H1 (cell line): ENCODE data around the gene LRIT2. TPM values are rescaled to one million over a fixed set of nuclear protein-coding genes. Genes with fewer than 3 reads are reported as not detected.

Experiments used
- CTCF ChIA-PET: fragments of 300-600 bp; sonication (Branson Sonifier 250); formaldehyde crosslinking; loops from one replicate; lab custom pipeline; 2021; ENCODE audit not compliant: partially characterized antibody; lab: Charles Lee
- POLR2A ChIA-PET: fragments of 300-600 bp; sonication (Branson Sonifier 250); formaldehyde crosslinking; loops from one replicate; lab custom pipeline; 2021; ENCODE audit warnings: inconsistent platforms; ENCODE audit not compliant: partially characterized antibody; lab: Charles Lee
- DNase-seq, 2 experiments: peaks; one replicate each; pipeline versions ENCODE4 v3.0.0 to v3.0.0-alpha.2; 2010 to 2022; ENCODE audit warnings: low spot score in 2 of 2, low read depth in 1 of 2, mixed read lengths in 1 of 2
- FAIRE-seq: peaks from 2 replicates; lab custom pipeline; 2011; peaks lifted over from hg19 to GRCh38; lab: Jason Lieb, UNC
- H2AFZ ChIP-seq: 2 replicates; pipeline ENCODE4 v1.8.1; 2012; ENCODE audit warnings: low read length, inconsistent platforms
- H2AK5ac ChIP-seq: 2 replicates; pipeline ENCODE4 v1.6.1; 2013; ENCODE audit warnings: low read depth, low read length
- H2BK120ac ChIP-seq: replicated peaks from 2 replicates; pipeline ENCODE3; 2013; ENCODE audit warnings: low read depth, low read length, inconsistent platforms
- H2BK12ac ChIP-seq: 2 replicates; pipeline ENCODE4 v1.6.1; 2013; ENCODE audit warnings: low read depth, low read length
- H2BK15ac ChIP-seq: 2 replicates; pipeline ENCODE4 v1.6.1; 2013; ENCODE audit warnings: low read length
- H2BK20ac ChIP-seq: 2 replicates; pipeline ENCODE4 v1.6.1; 2013; ENCODE audit warnings: low read length
- H2BK5ac ChIP-seq: 2 replicates; pipeline ENCODE4 v1.6.1; 2013; ENCODE audit warnings: low read depth, low read length
- H3K14ac ChIP-seq: 2 replicates; pipeline ENCODE4 v1.6.1; 2013; ENCODE audit warnings: inconsistent platforms; ENCODE audit not compliant: insufficient read length
- H3K18ac ChIP-seq: 2 replicates; pipeline ENCODE4 v1.6.1; 2013; ENCODE audit warnings: low read length; ENCODE audit errors: extremely low read depth
- H3K23ac ChIP-seq: 2 replicates; pipeline ENCODE4 v1.6.1; 2013; ENCODE audit warnings: inconsistent platforms; ENCODE audit not compliant: insufficient read length
- H3K23me2 ChIP-seq: 2 replicates; pipeline ENCODE4 v1.6.1; 2013; ENCODE audit warnings: low read depth, low read length
- H3K27ac ChIP-seq: 2 replicates; pipeline ENCODE4 v1.6.1; 2011; ENCODE audit warnings: low read depth, low read length, inconsistent platforms
- H3K27me3 ChIP-seq, 4 experiments: replicated peaks in 1 of 4; 1 replicate in 1 of 4; 2 replicates in 3 of 4; pipeline versions ENCODE4 v1.6.1 to v1.8.1; 2011 to 2013; ENCODE audit warnings: low read length in 3 of 4, mild to moderate bottlenecking in 3 of 4, inconsistent platforms in 2 of 4, mixed read lengths in 2 of 4, moderate library complexity in 1 of 4; ENCODE audit not compliant: control insufficient read depth in 3 of 4, insufficient read depth in 3 of 4; ENCODE audit errors: extremely low read depth in 1 of 4
- H3K36me3 ChIP-seq, 4 experiments: 2 replicates each; pipeline versions ENCODE4 v1.6.1 to v1.8.1; 2011 to 2013; ENCODE audit warnings: mild to moderate bottlenecking in 4 of 4, low read length in 3 of 4, moderate library complexity in 2 of 4, control low read depth in 1 of 4, inconsistent platforms in 1 of 4; ENCODE audit not compliant: insufficient read depth in 4 of 4, control insufficient read depth in 2 of 4
- H3K4ac ChIP-seq: replicated peaks from 2 replicates; pipeline ENCODE3; 2013; ENCODE audit warnings: low read length, low read depth, mixed read lengths, inconsistent platforms; ENCODE audit not compliant: insufficient read length
- H3K4me1 ChIP-seq, 4 experiments: replicated peaks in 1 of 4; 1 replicate in 1 of 4; 2 replicates in 3 of 4; pipeline versions ENCODE4 v1.6.1 to v1.8.1; 2011 to 2013; ENCODE audit warnings: low read length in 3 of 4, inconsistent platforms in 2 of 4, mixed read lengths in 1 of 4; ENCODE audit not compliant: insufficient read depth in 4 of 4, control insufficient read depth in 3 of 4
- H3K4me2 ChIP-seq, 2 experiments: 2 replicates each; pipeline versions ENCODE4 v1.6.1 to v1.8.1; 2011 to 2013; ENCODE audit warnings: low read depth in 2 of 2, low read length in 2 of 2, control low read depth in 1 of 2, inconsistent platforms in 1 of 2, mild to moderate bottlenecking in 1 of 2; ENCODE audit not compliant: insufficient read depth in 1 of 2
- H3K4me3 ChIP-seq, 4 experiments: fragments of 200-600, 300-600 bp in 1 of 4; sonication (generic), shearing (Covaris generic), sonication (Bioruptor Twin) in 1 of 4; 2 replicates each; pipeline versions ENCODE4 v1.5.1 to v1.8.1; 2011 to 2016; ENCODE audit warnings: low read length in 4 of 4, low read depth in 3 of 4, control low read depth in 2 of 4, inconsistent platforms in 2 of 4, mild to moderate bottlenecking in 2 of 4, mixed read lengths in 1 of 4, moderate library complexity in 1 of 4; ENCODE audit not compliant: insufficient read depth in 2 of 4; ENCODE audit errors: extremely low read depth in 1 of 4
- H3K56ac ChIP-seq: replicated peaks from 2 replicates; pipeline ENCODE3; 2013; ENCODE audit warnings: low read depth, mild to moderate bottlenecking, mixed read lengths, low read length, inconsistent platforms; ENCODE audit not compliant: insufficient read length
- H3K79me1 ChIP-seq: 2 replicates; pipeline ENCODE4 v1.6.1; 2013; ENCODE audit warnings: low read depth, low read length, control low read depth
- H3K79me2 ChIP-seq, 2 experiments: 2 replicates each; pipeline versions ENCODE4 v1.6.1 to v1.8.1; 2012 to 2013; ENCODE audit warnings: low read length in 2 of 2, mild to moderate bottlenecking in 2 of 2, inconsistent platforms in 1 of 2; ENCODE audit not compliant: insufficient read depth in 2 of 2, control insufficient read depth in 1 of 2
- H3K9ac ChIP-seq, 4 experiments: replicated peaks in 1 of 4; 1 replicate in 1 of 4; 2 replicates in 3 of 4; pipeline versions ENCODE4 v1.6.1 to v1.8.1; 2011 to 2013; ENCODE audit warnings: low read depth in 3 of 4, low read length in 3 of 4, control low read depth in 2 of 4, mild to moderate bottlenecking in 2 of 4, moderate library complexity in 2 of 4, inconsistent platforms in 1 of 4; ENCODE audit errors: extremely low read depth in 1 of 4
- H3K9me3 ChIP-seq, 2 experiments: 2 replicates each; pipeline versions ENCODE4 v1.6.1 to v1.8.1; 2012 to 2013; ENCODE audit warnings: mild to moderate bottlenecking in 2 of 2, moderate library complexity in 2 of 2, control low read depth in 1 of 2, inconsistent platforms in 1 of 2, low read depth in 1 of 2, low read length in 1 of 2, mixed read lengths in 1 of 2; ENCODE audit not compliant: insufficient read depth in 2 of 2
- H4K20me1 ChIP-seq, 2 experiments: replicated peaks in 1 of 2; 2 replicates each; pipeline versions ENCODE3 to v1.8.1; 2011 to 2013; ENCODE audit warnings: inconsistent platforms in 2 of 2, low read length in 2 of 2, mild to moderate bottlenecking in 1 of 2; ENCODE audit not compliant: insufficient read depth in 2 of 2, control insufficient read depth in 1 of 2
- H4K5ac ChIP-seq: 2 replicates; pipeline ENCODE4 v1.6.1; 2013; ENCODE audit warnings: low read length, low read depth, mixed read lengths, inconsistent platforms; ENCODE audit not compliant: insufficient read length
- H4K8ac ChIP-seq: 2 replicates; pipeline ENCODE4 v1.8.0; 2013; ENCODE audit warnings: mild to moderate bottlenecking, moderate library complexity, low read length, inconsistent platforms; ENCODE audit not compliant: insufficient read depth; ENCODE audit errors: extremely low read depth
- H4K91ac ChIP-seq: replicated peaks from 2 replicates; pipeline ENCODE3; 2013; ENCODE audit warnings: low read length, mixed read lengths, inconsistent platforms; ENCODE audit not compliant: insufficient read length
- BACH1 ChIP-seq: IDR thresholded peaks from 2 replicates; pipeline ENCODE4 v1.6.1; 2012; ENCODE audit warnings: low read length, improper control_type of control experiment
- BCL11A ChIP-seq, 2 experiments: IDR thresholded peaks; one replicate each; pipeline ENCODE4 v1.6.1; 2011; ENCODE audit warnings: low read depth in 2 of 2, low read length in 2 of 2, mild to moderate bottlenecking in 2 of 2
- CBX8 ChIP-seq: fragments of 300-800, 300-1000 bp; sonication (generic); IDR thresholded peaks from 2 replicates; pipeline ENCODE4 v1.7.1; 2016; ENCODE audit warnings: low read depth, low read length, borderline replicate concordance
- EZH2 ChIP-seq: fragments of 200-600 bp; sonication (generic); IDR thresholded peaks from 2 replicates; pipeline ENCODE4 v1.7.1; 2012; ENCODE audit warnings: low read depth, mild to moderate bottlenecking, moderate library complexity, low read length, inconsistent platforms; ENCODE audit not compliant: severe bottlenecking
- GTF2F1 ChIP-seq: IDR thresholded peaks from 2 replicates; pipeline ENCODE4 v1.6.1; 2012; ENCODE audit warnings: low read depth, low read length, improper control_type of control experiment, borderline replicate concordance
- TBP ChIP-seq: IDR thresholded peaks from 2 replicates; pipeline ENCODE4 v1.6.1; 2011; ENCODE audit warnings: low read depth, low read length, improper control_type of control experiment
- TCF12 ChIP-seq: IDR thresholded peaks from 2 replicates; pipeline ENCODE4 v1.6.1; 2011; ENCODE audit warnings: low read depth, mild to moderate bottlenecking, low read length
- WGBS, 2 experiments: shearing (Covaris generic) in 1 of 2; methylation state at CpG; one replicate each; pipeline versions ENCODE4 v1.1.6 to v1.1.7; 2013 to 2015; ENCODE audit warnings: low lambda C conversion rate in 2 of 2, mixed read lengths in 2 of 2, inconsistent platforms in 1 of 2, low coverage in 1 of 2, missing lambda C conversion rate in 1 of 2; ENCODE audit not compliant: insufficient replicate concordance in 2 of 2, insufficient coverage in 1 of 2, insufficient read length in 1 of 2; ENCODE audit errors: extremely low coverage in 1 of 2, missing lambda C conversion rate in 1 of 2; 5-methylcytosine and 5-hydroxymethylcytosine counted together
- polyA plus RNA-seq, 7 experiments: library from polyadenylated mRNA; depleted of rRNA in 3 of 7; stranded (reverse) in 5 of 7; unstranded in 2 of 7; fragments of >200 nt in 5 of 7; fragments of 200-250 nt in 2 of 7; gene quantifications; 1 replicate in 5 of 7; 2 replicates in 1 of 7; 4 replicates in 1 of 7; pipeline versions ENCODE4 v1.2.1 to v1.2.3, GENCODE V29; 2011 to 2013; ENCODE audit warnings: missing spikeins in 2 of 7, mixed read lengths in 2 of 7
- total RNA-seq: library from RNA; stranded (reverse); fragmentation: NEBNext Ultra II Directional; extraction: Animal tissue kit (Norgen Biotek cat#: 25700); gene quantifications from 2 replicates; pipeline ENCODE4 v1.2.1, GENCODE V29; 2021

The LRIT2 gene
- total and polyA plus RNA-seq, 2 of the 8 experiments (the other 6 are each of a cell fraction or from before 2014, with no cell fraction given) = not detected

GRCh38 chr10:84200537-84201243 is 24.7 kb downstream of the LRIT2 start:
- H3K79me1 ChIP-seq = no peaks in the 10 kb centered on the region
- no peak overlapping the region for H3K9ac ChIP-seq
- H3K4ac ChIP-seq = no peak overlapping the region
- 81% methylated on average over 11 of the region's 11 CpGs; no CpG with 5 or more reads in 1 of the 2 experiments for WGBS, 2 experiments
- no peak overlapping the region for H2BK15ac ChIP-seq
- no peaks in the 10 kb centered on the region for H3K23me2 ChIP-seq
- ChIA-PET CTCF (interaction anchor here (0.7 to 10.8 kb wide), 12 partner anchors 8 to 349 kb away, joined by 3 to 248 read pairs (median 12); partner anchors contain the start of genes CDHR1 and GHITM), POLR2A (no interaction called here)
- peaks cover 0 to 6% of the 10 kb centered on the region in 2 experiments for H4K20me1 ChIP-seq
- no peak overlapping the region for H3K27ac ChIP-seq
- H3K4me2 ChIP-seq = no peak overlapping the region
- no peak overlapping the region for H3K56ac ChIP-seq
- H2BK5ac ChIP-seq = no peak overlapping the region
- no peak overlapping the region for H2AK5ac ChIP-seq
- DNase-seq (no peak), FAIRE-seq (no peak)
- TF ChIP-seq GTF2F1 = no peak
- TF ChIP-seq TBP = no peak
- TF ChIP-seq CBX8 = no peak
- TF ChIP-seq TCF12 = no peak
- no peak for TF ChIP-seq EZH2
- no peak for TF ChIP-seq BACH1
- no peak for TF ChIP-seq BCL11A (IDR thresholded peaks at IDR 0.05; ENCODE audit: low read depth in 2 of 2, low read length in 2 of 2)
- H2BK20ac ChIP-seq = no peak overlapping the region
- no peak overlapping the region for H3K23ac ChIP-seq
- H3K14ac ChIP-seq = no peak overlapping the region
- no peak overlapping the region for H4K91ac ChIP-seq
- no peaks in the 10 kb centered on the region for H3K9me3 ChIP-seq
- no peak overlapping the region for H4K5ac ChIP-seq
- no peak overlapping the region for H2AFZ ChIP-seq
- H3K27me3 ChIP-seq = peaks cover 2 to 12% (median 7%) of the 10 kb centered on the region in 4 experiments; a peak in 6 of 7 replicates
- no peaks in the 10 kb centered on the region for H3K36me3 ChIP-seq
- H2BK12ac ChIP-seq = no peak overlapping the region
- no peaks in the 10 kb centered on the region for H3K4me1 ChIP-seq
- peak overlapping the region; percentile 57; the same call in 1 of the 2 replicates for H4K8ac ChIP-seq
- no peak overlapping the region for H3K18ac ChIP-seq
- no peak overlapping the region for H2BK120ac ChIP-seq
- no peaks in the 10 kb centered on the region for H3K79me2 ChIP-seq
- no peak overlapping the region for H3K4me3 ChIP-seq
